Ovary (tissue), 9 donors: ENCODE measurements around the gene MAU2. TPM values are rescaled to one million over a fixed set of nuclear protein-coding genes. Genes with fewer than 3 reads are reported as not detected.

ENCODE experiments used
- DNase-seq, 5 donors: peaks; one replicate each; pipeline ENCODE4 v3.0.0-alpha.2; 2019 to 2020
- H3K27ac ChIP-seq, 2 donors: fragments of 200-600 bp; one replicate each; pipeline versions ENCODE4 v1.5.1 to v1.8.0; 2019 to 2022
- H3K27me3 ChIP-seq: fragments of 200-600 bp; one replicate; pipeline ENCODE4 v1.8.0; 2022
- H3K36me3 ChIP-seq: fragments of 200-600 bp; sonication (generic); one replicate; pipeline ENCODE4 v1.5.1; 2019
- H3K4me1 ChIP-seq: one replicate; pipeline ENCODE4 v1.8.1; 2013; ENCODE audit warnings: mild to moderate bottlenecking, moderate library complexity; ENCODE audit not compliant: insufficient read depth
- H3K4me3 ChIP-seq: fragments of 200-600 bp; sonication (generic); one replicate; pipeline ENCODE4 v1.5.1; 2017
- H3K9me3 ChIP-seq, 2 donors: fragments of 200-600 bp in 1 of 2; sonication (generic) in 1 of 2; one replicate each; pipeline versions ENCODE4 v1.5.1 to v1.8.1; 2013 to 2019; ENCODE audit warnings: mild to moderate bottlenecking in 1 of 2, moderate library complexity in 1 of 2
- EP300 ChIP-seq: sonication (generic); formaldehyde crosslinking; IDR thresholded peaks from one replicate; pipeline ENCODE4 v1.6.1; 2017; ENCODE audit warnings: antibody characterized with exemption
- POLR2A ChIP-seq: fragments of 450-650 bp; IDR thresholded peaks from one replicate; pipeline ENCODE4 v1.6.1; 2017; ENCODE audit warnings: antibody characterized with exemption, mild to moderate bottlenecking, moderate library complexity
- WGBS, 3 donors: extraction: QIAGEN DNeasy Blood & Tissue Kit in 1 of 3; methylation state at CpG; one replicate each; pipeline versions ENCODE4 v1.1.5 to v1.1.7; 2013 to 2017; 5-methylcytosine and 5-hydroxymethylcytosine counted together
- intact Hi-C, 4 donors: fragments of 100-400 bp; cut with DNase I; formaldehyde crosslinking; loops; one replicate each; pipeline versions ENCODE4 v1.11.0 to v1.15.1; 2022 to 2023
- polyA plus RNA-seq, 2 donors: library from polyadenylated mRNA; stranded (reverse); fragments of 200-250 nt in 1 of 2; fragments of 350-450 nt in 1 of 2; fragmentation: Illumina TruSeq in 1 of 2; extraction: RNeasy Lipid Tissue Mini Kit (QIAGEN cat#74804) in 1 of 2; gene quantifications; one replicate each; pipeline ENCODE4 v1.2.3, GENCODE V29; 2013 to 2014
- total RNA-seq, 7 donors: library from RNA; depleted of rRNA in 2 of 7; stranded (reverse); fragments of >200 nt in 2 of 7; fragmentation: NEBNext Ultra II Directional in 3 of 7; extraction: Animal tissue kit (Norgen Biotek cat#: 25700) in 3 of 7; gene quantifications; one replicate each; pipeline versions ENCODE4 v1.1.0 to v1.2.4, GENCODE V29; 2016 to 2023
- TF ChIP-seq, protein P1 (sequence below), 3 donors: fragments of 450-650 bp in 2 of 3; fragments of 200-600 bp in 1 of 3; IDR thresholded peaks; one replicate each; pipeline versions ENCODE4 v1.5.1 to v1.8.0; 2016 to 2022; ENCODE audit warnings: antibody characterized with exemption in 3 of 3, mild to moderate bottlenecking in 1 of 3
- donor health status: DM: no; HTN: no; CAD: no; lungs with moderate emphysema.
- donor health status: DM: no; HTN: no; CAD: no.
- donor health status: Bipolar disorder and iron deficiency.
- donor health status: DM: yes; HTN: yes; CAD: no.
- donor health status: DM: no; HTN: no; CAD: no.
- donor health status: DM: yes; HTN: yes; CAD: no.

Gene MAU2
- total and polyA plus RNA-seq, 9 donors, result 12.4 to 77.0 (median 56.8) TPM

- intact Hi-C loops, result no loop called here
- DNase-seq, result no peak
Observed at GRCh38 chr19:19274716-19275565, 45.7 kb upstream of the MAU2 start.

GRCh38 chr19:19276386-19276785, 44.2 kb upstream of the MAU2 start:
- Histone ChIP-seq H3K27ac (no peak overlapping the region), H3K9me3 (no peaks in the 10 kb centered on the region), H3K36me3 (no peaks in the 10 kb centered on the region), H3K4me3 (no peak overlapping the region), H3K27me3 (no peaks in the 10 kb centered on the region), H3K4me1 (peaks cover 2% of the 10 kb centered on the region)
- DNase-seq, result no peak
- intact Hi-C loops, result no loop called here
- TF ChIP-seq POLR2A (no peak), EP300 (no peak)
- TF ChIP-seq, protein P1, sequence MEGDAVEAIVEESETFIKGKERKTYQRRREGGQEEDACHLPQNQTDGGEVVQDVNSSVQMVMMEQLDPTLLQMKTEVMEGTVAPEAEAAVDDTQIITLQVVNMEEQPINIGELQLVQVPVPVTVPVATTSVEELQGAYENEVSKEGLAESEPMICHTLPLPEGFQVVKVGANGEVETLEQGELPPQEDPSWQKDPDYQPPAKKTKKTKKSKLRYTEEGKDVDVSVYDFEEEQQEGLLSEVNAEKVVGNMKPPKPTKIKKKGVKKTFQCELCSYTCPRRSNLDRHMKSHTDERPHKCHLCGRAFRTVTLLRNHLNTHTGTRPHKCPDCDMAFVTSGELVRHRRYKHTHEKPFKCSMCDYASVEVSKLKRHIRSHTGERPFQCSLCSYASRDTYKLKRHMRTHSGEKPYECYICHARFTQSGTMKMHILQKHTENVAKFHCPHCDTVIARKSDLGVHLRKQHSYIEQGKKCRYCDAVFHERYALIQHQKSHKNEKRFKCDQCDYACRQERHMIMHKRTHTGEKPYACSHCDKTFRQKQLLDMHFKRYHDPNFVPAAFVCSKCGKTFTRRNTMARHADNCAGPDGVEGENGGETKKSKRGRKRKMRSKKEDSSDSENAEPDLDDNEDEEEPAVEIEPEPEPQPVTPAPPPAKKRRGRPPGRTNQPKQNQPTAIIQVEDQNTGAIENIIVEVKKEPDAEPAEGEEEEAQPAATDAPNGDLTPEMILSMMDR (IDR thresholded peaks at IDR 0.05), result no peak
- 58 to 70% (median 60%) methylated on average over 12 of the region's 12 CpGs for WGBS, 3 donors

More at GRCh38 chr19:19274716-19275565, 45.7 kb upstream of the MAU2 start:
- Histone ChIP-seq H3K27me3 (no peaks in the 10 kb centered on the region), H3K36me3 (no peaks in the 10 kb centered on the region), H3K27ac (no peak overlapping the region), H3K4me1 (peaks cover 2% of the 10 kb centered on the region), H3K4me3 (no peak overlapping the region), H3K9me3 (no peaks in the 10 kb centered on the region)
- no peak for TF ChIP-seq POLR2A
- TF ChIP-seq, protein P1 (IDR thresholded peaks at IDR 0.05), result no peak
- TF ChIP-seq EP300, result no peak
- 72 to 76% (median 72%) methylated on average over 9 of the region's 9 CpGs for WGBS, 3 donors

GRCh38 chr19:19276851-19277250, 43.8 kb upstream of the MAU2 start:
- no peaks in the 10 kb centered on the region for H3K27me3 ChIP-seq
- intact Hi-C loops, result no loop called here
- H3K36me3 ChIP-seq, result no peaks in the 10 kb centered on the region
- no peak for DNase-seq
- WGBS, 3 donors, result 86 to 90% (median 87%) methylated on average over 19 to 20 of the region's 20 CpGs
- H3K4me3 ChIP-seq, result no peak overlapping the region
- no peaks in the 10 kb centered on the region for H3K9me3 ChIP-seq
- no peak overlapping the region for H3K27ac ChIP-seq
- TF ChIP-seq EP300 (no peak), POLR2A (no peak)
- TF ChIP-seq, protein P1 (IDR thresholded peaks at IDR 0.05), result no peak
- peaks cover 2% of the 10 kb centered on the region for H3K4me1 ChIP-seq

GRCh38 chr19:19278315-19278714, 42.3 kb upstream of the MAU2 start:
- Histone ChIP-seq H3K4me3 (no peak overlapping the region), H3K27me3 (no peaks in the 10 kb centered on the region), H3K9me3 (no peaks in the 10 kb centered on the region), H3K4me1 (no peaks in the 10 kb centered on the region), H3K36me3 (no peaks in the 10 kb centered on the region), H3K27ac (no peak overlapping the region)
- intact Hi-C loops, result no loop called here
- no peak for DNase-seq
- no peak for TF ChIP-seq POLR2A
- TF ChIP-seq, protein P1 (IDR thresholded peaks at IDR 0.05), result no peak
- no peak for TF ChIP-seq EP300
- WGBS, 3 donors, result 92 to 94% (median 94%) methylated on average over 7 of the region's 7 CpGs
